Measurements from ENCODE around the gene MRPL33.

MRPL33 gene

GRCh38 chr2:27730980-27731691 is 40.4 kb upstream of the MRPL33 start:
- Histone ChIP-seq H3K36me3 (ENCODE audit: control insufficient read depth, insufficient read depth, low read length) (no peaks in the 10 kb centered on the region), H3K27ac (ENCODE audit: low read depth, low read length) (no peak overlapping the region), H3K9ac (ENCODE audit: low read depth, low read length) (no peak overlapping the region), H3K9me3 (ENCODE audit: control insufficient read depth, insufficient read depth, low read length) (no peaks in the 10 kb centered on the region), H3K4me1 (ENCODE audit: control insufficient read depth, insufficient read depth, low read length) (peaks cover 11% of the 10 kb centered on the region), H3K4me3 (ENCODE audit: low read depth, low read length) (no peak overlapping the region), H3K27me3 (ENCODE audit: control insufficient read depth, insufficient read depth, low read length) (peaks cover 7% of the 10 kb centered on the region; the same call in 1 of the 2 replicates)

GRCh38 chr2:27734305-27734704 is 37.2 kb upstream of the MRPL33 start:
- no peak overlapping the region for H3K9ac ChIP-seq (ENCODE audit: low read depth, low read length)
- H3K4me1 ChIP-seq (ENCODE audit: control insufficient read depth, insufficient read depth, low read length), result peaks cover 12% of the 10 kb centered on the region
- H3K27me3 ChIP-seq (ENCODE audit: control insufficient read depth, insufficient read depth, low read length), result peaks cover 7% of the 10 kb centered on the region; the same call in 1 of the 2 replicates
- no peaks in the 10 kb centered on the region for H3K9me3 ChIP-seq (ENCODE audit: control insufficient read depth, insufficient read depth, low read length)
- H3K4me3 ChIP-seq (ENCODE audit: low read depth, low read length), result no peak overlapping the region
- H3K36me3 ChIP-seq (ENCODE audit: control insufficient read depth, insufficient read depth, low read length), result no peaks in the 10 kb centered on the region
- H3K27ac ChIP-seq (ENCODE audit: low read depth, low read length), result no peak overlapping the region

- Histone ChIP-seq H3K4me3 (ENCODE audit: low read depth, low read length) (peak overlapping the region; percentile 71), H3K36me3 (ENCODE audit: control insufficient read depth, insufficient read depth, low read length) (no peaks in the 10 kb centered on the region), H3K27me3 (ENCODE audit: control insufficient read depth, insufficient read depth, low read length) (peaks cover 7% of the 10 kb centered on the region; the same call in 1 of the 2 replicates), H3K27ac (ENCODE audit: low read depth, low read length) (peak overlapping the region; percentile 53), H3K4me1 (ENCODE audit: control insufficient read depth, insufficient read depth, low read length) (peaks cover 12% of the 10 kb centered on the region), H3K9ac (ENCODE audit: low read depth, low read length) (peak overlapping the region; percentile 56), H3K9me3 (ENCODE audit: control insufficient read depth, insufficient read depth, low read length) (no peaks in the 10 kb centered on the region)
Measured at GRCh38 chr2:27735263-27735904, 36.1 kb upstream of the MRPL33 start.

- Histone ChIP-seq H3K4me1 (ENCODE audit: control insufficient read depth, insufficient read depth, low read length) (peaks cover 12% of the 10 kb centered on the region), H3K36me3 (ENCODE audit: control insufficient read depth, insufficient read depth, low read length) (no peaks in the 10 kb centered on the region), H3K27ac (ENCODE audit: low read depth, low read length) (peak overlapping the region; percentile 53), H3K4me3 (ENCODE audit: low read depth, low read length) (peak overlapping the region; percentile 71), H3K27me3 (ENCODE audit: control insufficient read depth, insufficient read depth, low read length) (peaks cover 7% of the 10 kb centered on the region; the same call in 1 of the 2 replicates), H3K9me3 (ENCODE audit: control insufficient read depth, insufficient read depth, low read length) (no peaks in the 10 kb centered on the region), H3K9ac (ENCODE audit: low read depth, low read length) (peak overlapping the region; percentile 56; the same call in 1 of the 2 replicates)
Measured at GRCh38 chr2:27736031-27736889, 35.3 kb upstream of the MRPL33 start.

- no peak overlapping the region for H3K27ac ChIP-seq (ENCODE audit: low read depth, low read length)
- H3K9ac ChIP-seq (ENCODE audit: low read depth, low read length), result no peak overlapping the region
- peaks cover 12% of the 10 kb centered on the region for H3K4me1 ChIP-seq (ENCODE audit: control insufficient read depth, insufficient read depth, low read length)
Measured at GRCh38 chr2:27736890-27737204, 34.7 kb upstream of the MRPL33 start.

GRCh38 chr2:27737676-27738348 is 33.7 kb upstream of the MRPL33 start:
- Histone ChIP-seq H3K4me1 (ENCODE audit: control insufficient read depth, insufficient read depth, low read length) (peaks cover 12% of the 10 kb centered on the region), H3K27ac (ENCODE audit: low read depth, low read length) (no peak overlapping the region), H3K36me3 (ENCODE audit: control insufficient read depth, insufficient read depth, low read length) (no peaks in the 10 kb centered on the region), H3K27me3 (ENCODE audit: control insufficient read depth, insufficient read depth, low read length) (peaks cover 7% of the 10 kb centered on the region; the same call in 1 of the 2 replicates), H3K9ac (ENCODE audit: low read depth, low read length) (no peak overlapping the region), H3K9me3 (ENCODE audit: control insufficient read depth, insufficient read depth, low read length) (no peaks in the 10 kb centered on the region), H3K4me3 (ENCODE audit: low read depth, low read length) (no peak overlapping the region)

More at GRCh38 chr2:27736890-27737204, 34.7 kb upstream of the MRPL33 start:
- Histone ChIP-seq H3K27me3 (ENCODE audit: control insufficient read depth, insufficient read depth, low read length) (peaks cover 7% of the 10 kb centered on the region; the same call in 1 of the 2 replicates), H3K4me3 (ENCODE audit: low read depth, low read length) (no peak overlapping the region), H3K36me3 (ENCODE audit: control insufficient read depth, insufficient read depth, low read length) (no peaks in the 10 kb centered on the region), H3K9me3 (ENCODE audit: control insufficient read depth, insufficient read depth, low read length) (no peaks in the 10 kb centered on the region)

GRCh38 chr2:27738349-27739057 is 33.0 kb upstream of the MRPL33 start:
- H3K4me1 ChIP-seq (ENCODE audit: control insufficient read depth, insufficient read depth, low read length), result peaks cover 12% of the 10 kb centered on the region
- no peak overlapping the region for H3K27ac ChIP-seq (ENCODE audit: low read depth, low read length)
- H3K9me3 ChIP-seq (ENCODE audit: control insufficient read depth, insufficient read depth, low read length), result no peaks in the 10 kb centered on the region
- H3K27me3 ChIP-seq (ENCODE audit: control insufficient read depth, insufficient read depth, low read length), result peaks cover 7% of the 10 kb centered on the region; the same call in 1 of the 2 replicates
- H3K36me3 ChIP-seq (ENCODE audit: control insufficient read depth, insufficient read depth, low read length), result no peaks in the 10 kb centered on the region
- no peak overlapping the region for H3K4me3 ChIP-seq (ENCODE audit: low read depth, low read length)
- no peak overlapping the region for H3K9ac ChIP-seq (ENCODE audit: low read depth, low read length)

GRCh38 chr2:27739058-27739373 is 32.5 kb upstream of the MRPL33 start:
- no peaks in the 10 kb centered on the region for H3K9me3 ChIP-seq (ENCODE audit: control insufficient read depth, insufficient read depth, low read length)
- H3K4me3 ChIP-seq (ENCODE audit: low read depth, low read length), result no peak overlapping the region
- peaks cover 12% of the 10 kb centered on the region for H3K4me1 ChIP-seq (ENCODE audit: control insufficient read depth, insufficient read depth, low read length)
- no peak overlapping the region for H3K27ac ChIP-seq (ENCODE audit: low read depth, low read length)
- no peak overlapping the region for H3K9ac ChIP-seq (ENCODE audit: low read depth, low read length)
- H3K36me3 ChIP-seq (ENCODE audit: control insufficient read depth, insufficient read depth, low read length), result no peaks in the 10 kb centered on the region
- H3K27me3 ChIP-seq (ENCODE audit: control insufficient read depth, insufficient read depth, low read length), result peaks cover 7% of the 10 kb centered on the region; the same call in 1 of the 2 replicates

GRCh38 chr2:27741673-27742072 is 29.8 kb upstream of the MRPL33 start:
- Histone ChIP-seq H3K9ac (ENCODE audit: low read depth, low read length) (no peak overlapping the region), H3K36me3 (ENCODE audit: control insufficient read depth, insufficient read depth, low read length) (no peaks in the 10 kb centered on the region), H3K4me3 (ENCODE audit: low read depth, low read length) (no peak overlapping the region), H3K9me3 (ENCODE audit: control insufficient read depth, insufficient read depth, low read length) (no peaks in the 10 kb centered on the region), H3K4me1 (ENCODE audit: control insufficient read depth, insufficient read depth, low read length) (no peaks in the 10 kb centered on the region), H3K27ac (ENCODE audit: low read depth, low read length) (no peak overlapping the region), H3K27me3 (ENCODE audit: control insufficient read depth, insufficient read depth, low read length) (no peaks in the 10 kb centered on the region)

GRCh38 chr2:27742571-27742970 is 28.9 kb upstream of the MRPL33 start:
- Histone ChIP-seq H3K9me3 (ENCODE audit: control insufficient read depth, insufficient read depth, low read length) (no peaks in the 10 kb centered on the region), H3K4me3 (ENCODE audit: low read depth, low read length) (no peak overlapping the region)

More at GRCh38 chr2:27742571-27742970, 28.9 kb upstream of the MRPL33 start:
- Histone ChIP-seq H3K27me3 (ENCODE audit: control insufficient read depth, insufficient read depth, low read length) (no peaks in the 10 kb centered on the region), H3K4me1 (ENCODE audit: control insufficient read depth, insufficient read depth, low read length) (no peaks in the 10 kb centered on the region), H3K9ac (ENCODE audit: low read depth, low read length) (no peak overlapping the region), H3K27ac (ENCODE audit: low read depth, low read length) (no peak overlapping the region), H3K36me3 (ENCODE audit: control insufficient read depth, insufficient read depth, low read length) (no peaks in the 10 kb centered on the region)

All from HUES48 (cell line).